Posterior vena cava (tissue), 2 donors: ENCODE measurements around the gene LAIR2. TPM values are rescaled to one million over a fixed set of nuclear protein-coding genes. Genes with fewer than 3 reads are reported as not detected.
A peak's percentile ranks its signal among the peaks of the same experiment; 100 is the strongest.

Experiments
- DNase-seq: peaks from one replicate; pipeline ENCODE4 v3.0.0-alpha.2; 2020; ENCODE audit warnings: low spot score
- intact Hi-C, 2 donors: fragments of 100-400 bp; cut with DNase I; formaldehyde crosslinking; loops; one replicate each; pipeline versions ENCODE4 v1.14.1 to v1.14.2; 2022 to 2023
- total RNA-seq, 2 donors: library from RNA; stranded (reverse); fragmentation: NEBNext Ultra II Directional; extraction: Animal tissue kit (Norgen Biotek cat#: 25700); gene quantifications; one replicate each; pipeline ENCODE4 v1.2.1, GENCODE V29; 2021
- donor health status: DM: yes; HTN: yes; CAD: no.
- donor health status: DM: yes; HTN: yes; CAD: no.

The LAIR2 gene
- total RNA-seq, 2 donors from 2014 or later, result not detected

DNA sequence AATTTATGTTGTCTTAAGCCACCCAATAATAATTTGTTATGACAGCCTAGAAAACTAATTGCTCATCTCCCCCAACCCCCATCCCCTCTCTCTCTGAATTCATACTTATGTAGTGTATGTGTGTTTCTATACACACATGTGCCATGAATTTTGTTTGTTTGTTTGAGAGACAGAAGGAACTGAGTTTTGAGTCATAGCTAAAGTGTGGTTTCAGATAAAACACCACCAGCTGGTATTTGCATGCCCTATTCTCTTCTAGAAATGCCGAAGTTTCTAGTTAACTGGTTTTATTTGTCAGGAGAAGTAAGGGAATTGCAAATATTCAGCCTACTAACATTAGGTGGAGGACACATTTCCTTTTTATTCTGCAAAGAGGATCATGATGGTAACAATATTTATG lies 53.6 kb downstream of the LAIR2 start:
- intact Hi-C loops, result loop anchor here in 1 of 2 donors (5.0 kb wide), 1 partner anchor 721 kb away; no protein-coding TSS in a partner anchor
- DNase-seq, result no peak

DNA sequence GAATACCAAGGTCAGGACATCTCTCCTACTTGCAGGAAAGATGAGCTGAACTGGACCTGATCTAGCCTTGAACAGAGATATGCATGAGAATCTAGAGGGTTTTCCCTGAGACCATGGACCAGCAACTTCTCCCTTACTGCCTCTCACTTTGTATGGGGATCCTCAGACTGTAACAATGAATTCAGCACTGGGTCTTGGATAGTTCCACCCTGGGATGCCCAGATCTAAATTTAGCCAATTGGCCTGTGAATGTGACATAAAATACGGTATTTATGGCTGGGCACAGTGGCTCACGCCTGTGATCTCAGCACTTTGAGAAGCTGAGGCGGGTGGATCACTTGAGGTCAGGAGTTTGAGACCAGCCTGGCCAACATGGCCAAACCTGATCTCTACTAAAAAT lies 55.7 kb downstream of the LAIR2 start:
- intact Hi-C loops, result loop anchor here in 1 of 2 donors (5.0 kb wide), 1 partner anchor 719 kb away; no protein-coding TSS in a partner anchor
- peak; percentile 14 for DNase-seq

Other genes with a start within 250 kb of the LAIR2 start
- gene LILRB5, start 245.6 kb upstream of the LAIR2 start, total RNA-seq, result 10 to 100 TPM; 14.9 to 22.5 TPM
- gene LILRB2, start 221.7 kb upstream of the LAIR2 start, total RNA-seq, result 10 to 100 TPM in 1 of 2 donors, 1 to 10 TPM in 1; 7.3 to 12.9 TPM
- 10 to 100 TPM in 1 of 2 donors, 1 to 10 TPM in 1; 6.2 to 11.7 TPM for gene LILRA5, start 189.7 kb upstream of the LAIR2 start, total RNA-seq
- under 1 TPM in 1 of 2 donors, not detected in 1; 0.57 TPM for gene LILRA4, start 163.7 kb upstream of the LAIR2 start, total RNA-seq
- 10 to 100 TPM; 18.3 to 42.2 TPM for gene LAIR1, start 137.9 kb upstream of the LAIR2 start, total RNA-seq
- gene TTYH1, start 87.4 kb upstream of the LAIR2 start, total RNA-seq, result 1 to 10 TPM in 1 of 2 donors, under 1 TPM in 1; 0.60 to 1.4 TPM
- 100 to 1,000 TPM; 113 to 140 TPM for gene LENG8, start 53.6 kb upstream of the LAIR2 start, total RNA-seq
- gene LENG9, start 39.1 kb upstream of the LAIR2 start, total RNA-seq, result 1 to 10 TPM; 4.2 to 5.1 TPM
- 10 to 100 TPM; 24.8 to 25.7 TPM for gene CDC42EP5, start 29.5 kb upstream of the LAIR2 start, total RNA-seq
- 1 to 10 TPM; 2.8 to 6.6 TPM for gene LILRA2, start 71.0 kb downstream of the LAIR2 start, total RNA-seq
- gene LILRA1, start 90.8 kb downstream of the LAIR2 start, total RNA-seq, result 1 to 10 TPM; 1.7 to 1.8 TPM
- gene LILRB1, start 127.7 kb downstream of the LAIR2 start, total RNA-seq, result 1 to 10 TPM; 4.7 to 8.2 TPM
- gene LILRB4, start 160.2 kb downstream of the LAIR2 start, total RNA-seq, result 1 to 10 TPM; 2.7 to 8.7 TPM
- gene KIR3DL3, start 221.6 kb downstream of the LAIR2 start, total RNA-seq, result not detected
- gene KIR2DL3, start 235.7 kb downstream of the LAIR2 start, total RNA-seq, result not detected